Mucosa of gallbladder (tissue), 1 donor: ENCODE results near the gene SCN10A. TPM values are rescaled to one million over a fixed set of nuclear protein-coding genes. Genes with fewer than 3 reads are reported as not detected.

ENCODE experiments used
- DNase-seq: peaks from one replicate; pipeline ENCODE4 v3.0.0-alpha.2; 2020; ENCODE audit warnings: low spot score
- total RNA-seq: library from RNA; stranded (reverse); gene quantifications from one replicate; pipeline ENCODE4 v1.2.1, GENCODE V29; 2021
- donor health status: DM: no; HTN: no; CAD: no.

SCN10A gene
- not detected for total RNA-seq

- no peak for DNase-seq
Observed at GRCh38 chr3:38816026-38816425, at the start of gene SCN10A. Gene SCN10A, minus strand, starts transcription at chr3:38816217. Its CDS starts 22,207 bp downstream, at chr3:38794010.

GRCh38 chr3:38853011-38853410 is 37.0 kb upstream of the SCN10A start:
- no peak for DNase-seq

GRCh38 chr3:38843898-38844297 is 27.9 kb upstream of the SCN10A start:
- DNase-seq, result no peak

- DNase-seq, result no peak
Observed at GRCh38 chr3:38842266-38842965, 26.4 kb upstream of the SCN10A start.

- no peak for DNase-seq
Observed at GRCh38 chr3:38840987-38841386, 25.0 kb upstream of the SCN10A start.

- no peak for DNase-seq
Observed at GRCh38 chr3:38837358-38837757, 21.3 kb upstream of the SCN10A start.

- DNase-seq, result no peak
Observed at GRCh38 chr3:38836561-38836960, 20.5 kb upstream of the SCN10A start.

GRCh38 chr3:38835939-38836338 is 19.9 kb upstream of the SCN10A start:
- no peak for DNase-seq

- no peak for DNase-seq
Observed at GRCh38 chr3:38834717-38835116, 18.7 kb upstream of the SCN10A start.

GRCh38 chr3:38834110-38834509 is 18.1 kb upstream of the SCN10A start:
- peak; percentile 21 for DNase-seq

GRCh38 chr3:38829404-38829803 is 13.4 kb upstream of the SCN10A start:
- no peak for DNase-seq

- no peak for DNase-seq
Observed at GRCh38 chr3:38828681-38829080, 12.7 kb upstream of the SCN10A start.

- DNase-seq, result no peak
Observed at GRCh38 chr3:38827791-38828190, 11.8 kb upstream of the SCN10A start.

- no peak for DNase-seq
Observed at GRCh38 chr3:38826001-38826400, 10.0 kb upstream of the SCN10A start.

- no peak for DNase-seq
Observed at GRCh38 chr3:38824349-38824748, 8.3 kb upstream of the SCN10A start.

- no peak for DNase-seq
Observed at GRCh38 chr3:38823722-38824121, 7.7 kb upstream of the SCN10A start.

GRCh38 chr3:38823186-38823585 is 7.2 kb upstream of the SCN10A start:
- no peak for DNase-seq

GRCh38 chr3:38811822-38812221 is 4.2 kb downstream of the SCN10A start:
- peak; percentile 40 for DNase-seq

GRCh38 chr3:38805765-38806386 is 10.1 kb downstream of the SCN10A start:
- DNase-seq, result peak; percentile 72

GRCh38 chr3:38805004-38805403 is 11.0 kb downstream of the SCN10A start:
- no peak for DNase-seq

- no peak for DNase-seq
Observed at GRCh38 chr3:38800511-38800910, 15.5 kb downstream of the SCN10A start.

- DNase-seq, result no peak
Observed at GRCh38 chr3:38793721-38794120, 22.3 kb downstream of the SCN10A start.

GRCh38 chr3:38792983-38793382 is 23.0 kb downstream of the SCN10A start:
- DNase-seq, result no peak

GRCh38 chr3:38782148-38782547 is 33.9 kb downstream of the SCN10A start:
- no peak for DNase-seq
